Raji (cell line): ENCODE measurements around the gene ANKRD44.

ENCODE experiments used
- POLR2A ChIP-seq: IDR thresholded peaks from 2 replicates; pipeline ENCODE4 v1.6.1; 2011; ENCODE audit warnings: low read depth, low read length, control low read depth; ENCODE audit not compliant: insufficient read depth

Gene ANKRD44

DNA sequence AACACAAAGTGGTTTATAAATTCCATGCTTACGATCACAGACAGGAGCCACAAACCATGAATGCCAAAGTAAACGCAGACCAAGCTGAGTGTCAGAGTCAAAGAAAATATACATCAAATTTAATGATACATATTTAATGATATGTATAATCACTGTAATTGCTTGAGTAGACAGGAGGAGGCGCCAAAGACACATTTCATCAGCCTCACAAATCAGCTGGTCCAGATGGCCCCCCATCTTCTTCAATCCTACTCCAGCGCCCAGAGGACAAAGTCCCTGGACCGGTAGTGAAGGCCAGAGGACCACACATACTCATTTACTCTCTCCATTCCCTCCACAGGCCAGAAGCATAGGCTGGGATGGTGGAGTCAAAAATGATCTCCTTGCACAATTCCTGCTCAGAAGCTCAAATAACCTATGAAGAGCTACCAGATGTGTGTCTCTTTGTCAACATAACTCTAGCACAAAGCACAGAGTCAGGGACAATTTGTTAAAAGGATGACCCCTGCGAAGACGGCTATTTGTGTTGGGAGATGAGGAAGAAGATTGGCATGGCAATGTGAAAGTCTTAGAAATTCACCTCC is 234.7 kb downstream of the ANKRD44 start:
- TF ChIP-seq POLR2A = no peak

DNA sequence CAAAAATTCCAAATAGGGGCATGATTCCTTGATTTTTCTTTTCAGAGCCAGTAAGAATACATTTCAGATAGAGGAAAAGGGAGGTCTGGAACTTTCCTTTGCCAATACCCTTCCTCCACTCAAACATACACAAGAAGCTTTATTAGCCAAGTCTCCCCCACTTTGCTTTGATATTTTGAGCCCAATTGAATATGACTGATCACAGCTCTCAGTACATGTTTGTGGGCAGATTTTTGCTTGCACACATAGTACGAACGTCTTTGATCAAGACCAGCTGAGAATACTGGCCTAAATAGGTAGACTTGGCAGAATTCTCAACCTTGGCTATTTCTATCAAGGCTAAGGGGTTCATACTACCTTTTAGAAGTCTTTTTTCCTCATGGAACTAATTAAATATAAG is 235.3 kb downstream of the ANKRD44 start:
- no peak for TF ChIP-seq POLR2A

DNA sequence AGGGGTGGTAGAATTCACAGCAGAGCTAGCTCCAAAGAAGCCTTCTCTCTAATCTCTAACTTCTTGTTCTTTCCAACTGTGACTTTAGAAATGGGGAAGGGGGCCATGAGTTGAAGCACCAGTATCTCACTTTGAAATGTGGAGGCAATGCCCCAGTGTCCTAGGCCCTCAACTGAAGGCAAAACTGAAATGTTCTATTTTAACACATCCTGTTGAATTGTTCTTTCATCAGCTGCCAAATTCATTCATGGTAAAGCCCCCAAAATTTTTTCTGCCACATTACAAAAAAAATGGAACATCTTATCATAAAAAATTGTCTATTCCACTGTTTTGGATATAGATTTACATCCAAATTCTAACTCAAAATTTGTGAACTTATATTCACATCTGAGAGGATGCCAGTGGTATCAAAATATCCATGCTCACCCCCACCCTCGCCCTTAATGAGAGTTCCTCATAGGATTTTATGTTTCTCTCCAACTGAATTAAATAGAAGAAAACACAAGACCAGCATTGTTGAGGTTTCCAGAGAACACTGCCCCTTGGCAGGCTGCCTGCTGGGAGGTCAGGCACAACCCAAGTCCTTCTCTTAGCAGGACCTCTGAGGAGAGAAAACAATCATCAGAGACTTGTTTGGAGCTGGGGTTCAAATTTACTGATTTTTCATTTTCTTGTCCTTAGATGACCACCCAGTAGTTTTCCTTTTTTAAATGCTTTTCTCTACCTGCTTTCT is 236.7 kb downstream of the ANKRD44 start:
- no peak for TF ChIP-seq POLR2A

DNA sequence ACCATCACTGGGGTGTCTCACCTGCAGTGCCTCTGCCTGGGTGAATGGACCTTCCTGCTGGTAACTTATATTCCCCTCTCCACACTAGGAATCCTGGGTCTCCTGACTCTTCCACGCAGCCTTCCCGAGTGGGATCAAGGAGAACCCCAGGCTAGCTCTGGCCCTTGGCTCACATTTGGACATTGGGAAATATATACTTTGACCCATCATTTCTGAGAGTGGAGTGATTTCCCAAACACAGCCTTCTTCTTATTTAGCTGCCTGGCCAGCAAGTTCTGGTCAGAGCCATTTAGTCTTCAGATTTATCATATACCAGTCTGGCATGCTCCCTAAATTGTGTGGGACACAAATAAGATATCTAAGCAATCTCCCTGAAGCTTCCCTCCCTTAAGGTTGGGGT is 237.3 kb downstream of the ANKRD44 start:
- TF ChIP-seq POLR2A = no peak

DNA sequence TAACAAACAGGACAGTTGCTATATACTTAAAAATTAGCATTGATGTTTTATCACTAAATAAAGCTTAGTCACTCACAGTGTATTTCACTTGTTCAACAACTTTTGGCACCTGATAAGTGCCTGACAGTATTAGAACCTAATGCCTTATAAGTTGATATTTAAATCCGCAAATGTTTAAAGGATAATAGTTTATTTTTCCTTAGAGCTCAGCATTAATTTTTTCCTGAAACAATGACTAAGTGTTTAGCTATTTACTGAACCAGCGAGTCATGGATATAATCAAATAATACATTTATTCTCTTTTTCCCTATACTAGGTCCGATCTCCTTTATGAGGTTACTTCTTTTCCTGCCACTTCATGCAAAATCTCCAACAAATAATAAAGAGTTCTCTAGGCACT is 238.0 kb downstream of the ANKRD44 start:
- no peak for TF ChIP-seq POLR2A

DNA sequence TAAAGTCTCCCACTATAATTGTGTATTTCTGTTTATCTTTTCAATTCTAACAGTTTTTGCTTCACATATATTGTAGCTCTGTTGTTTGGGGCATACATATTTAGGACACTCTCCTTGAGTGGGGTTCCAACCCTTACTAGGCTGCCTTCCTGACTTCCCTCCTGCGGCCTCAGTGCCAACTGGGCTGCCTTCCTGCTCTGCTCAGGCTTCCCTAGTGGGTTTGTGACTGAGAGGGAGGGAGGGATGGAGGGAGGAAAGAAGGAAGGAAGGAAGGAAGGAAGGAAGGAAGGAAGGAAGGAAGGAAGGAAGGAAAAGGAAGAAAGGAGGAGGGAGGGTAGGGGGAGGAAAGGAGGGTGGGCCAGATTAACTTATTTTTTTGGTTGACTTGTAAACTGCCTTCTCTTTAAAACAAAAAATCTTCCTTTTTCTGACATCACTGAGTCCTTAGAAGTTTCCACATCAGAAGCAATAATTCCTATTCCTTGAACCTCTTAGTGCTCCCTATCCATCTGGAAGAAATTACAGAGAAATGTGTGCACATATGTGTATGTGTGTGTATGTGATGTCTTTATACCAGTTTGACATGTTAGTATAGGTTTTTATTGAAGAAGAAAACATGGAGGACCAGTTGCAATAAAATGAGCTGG is 238.7 kb downstream of the ANKRD44 start:
- no peak for TF ChIP-seq POLR2A

DNA sequence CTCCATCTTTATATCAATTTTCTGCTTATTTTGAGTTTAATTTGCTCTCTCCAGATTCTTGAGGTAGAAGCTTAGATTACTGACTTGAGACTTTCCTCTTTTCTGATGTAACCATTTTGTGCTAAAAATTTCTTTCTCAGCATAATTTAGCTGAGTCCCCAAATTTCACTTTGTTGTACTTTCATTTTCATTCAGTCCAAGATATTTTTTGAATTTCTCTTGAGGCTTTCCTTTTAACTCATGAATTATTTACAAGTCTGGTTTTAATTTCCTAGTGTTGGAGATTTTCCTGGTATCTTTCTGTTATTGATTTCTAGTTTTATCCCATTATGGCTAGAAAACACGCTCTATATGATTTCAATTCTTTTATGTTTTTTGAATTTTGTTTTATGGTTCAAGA is 239.4 kb downstream of the ANKRD44 start:
- no peak for TF ChIP-seq POLR2A

DNA sequence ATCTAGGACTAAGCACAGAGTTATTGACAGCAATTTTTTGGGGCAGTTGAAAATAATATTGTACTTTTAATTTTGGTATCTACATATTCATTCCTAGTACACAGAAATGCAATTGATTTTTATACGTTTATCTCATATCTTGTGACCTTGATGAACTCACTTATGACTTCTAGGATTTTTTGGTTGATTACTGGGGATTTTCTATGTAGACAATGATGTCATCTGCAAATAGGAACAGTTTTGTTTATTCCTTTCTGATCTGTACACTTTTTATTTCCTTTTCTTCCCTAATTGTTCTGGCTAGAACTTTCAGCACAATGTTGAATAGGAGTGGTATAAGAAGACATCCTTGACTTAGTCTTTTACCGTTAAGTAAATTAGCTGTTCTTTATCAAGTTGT is 240.6 kb downstream of the ANKRD44 start:
- no peak for TF ChIP-seq POLR2A

DNA sequence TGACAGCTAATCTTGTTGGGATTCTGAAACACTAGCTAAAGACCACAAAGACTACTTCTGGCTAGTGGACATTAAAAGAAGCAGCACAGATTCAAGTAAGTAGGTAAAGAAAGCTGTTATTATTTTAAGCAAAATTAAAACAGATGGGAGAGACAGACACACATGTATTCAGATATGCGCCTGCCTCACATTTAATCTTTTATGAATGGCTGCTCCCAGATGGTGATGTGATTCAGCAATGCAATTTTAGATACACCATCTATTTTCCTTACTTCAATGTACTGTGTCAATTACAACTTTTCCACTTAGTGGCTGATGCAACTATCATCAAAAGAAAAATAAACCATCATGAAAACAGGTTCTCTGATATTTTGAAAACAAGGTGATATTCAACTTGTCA is 251.1 kb downstream of the ANKRD44 start:
- no peak for TF ChIP-seq POLR2A

DNA sequence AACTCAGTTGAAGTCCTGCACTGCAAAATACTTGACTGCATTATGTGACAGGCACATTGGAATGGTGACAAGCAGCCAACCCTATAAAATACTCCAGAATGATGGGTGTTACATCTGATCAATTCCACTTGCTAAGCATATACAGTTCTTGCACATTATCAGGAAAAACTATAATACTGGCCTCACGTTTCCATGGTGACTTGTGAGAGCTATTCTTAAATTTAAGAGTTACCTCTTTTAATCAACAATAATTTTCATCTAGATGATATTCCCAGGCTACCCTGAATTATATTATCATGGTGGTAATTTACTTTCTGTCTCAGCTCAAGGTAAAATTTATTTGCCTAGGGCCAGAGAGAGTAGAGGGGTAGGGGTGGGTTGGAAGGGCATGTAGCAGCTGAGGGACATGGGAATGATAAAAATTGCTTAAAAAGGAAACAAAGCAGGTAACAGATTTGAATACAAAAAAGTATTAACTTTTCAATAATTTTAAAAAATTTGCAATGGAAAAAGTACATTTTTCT is 251.7 kb downstream of the ANKRD44 start:
- TF ChIP-seq POLR2A = no peak

DNA sequence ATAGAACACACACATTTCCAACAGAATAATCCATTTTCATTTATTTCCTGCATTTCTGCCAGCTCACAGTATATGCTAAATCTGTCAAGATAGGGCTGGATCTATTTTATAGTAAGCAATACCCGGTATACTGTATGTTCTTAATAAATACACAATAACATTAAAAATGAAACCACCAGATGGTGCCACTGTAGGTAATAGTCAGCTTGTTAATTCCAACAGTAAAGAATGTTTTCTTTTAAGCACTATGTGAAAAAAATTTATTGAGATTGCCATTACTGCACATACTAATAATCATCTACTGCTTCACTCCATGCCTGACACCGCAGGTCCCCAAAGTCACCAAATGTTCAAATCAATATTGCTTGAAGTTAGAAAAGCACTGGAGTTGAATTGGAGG is 252.6 kb downstream of the ANKRD44 start:
- TF ChIP-seq POLR2A = no peak

DNA sequence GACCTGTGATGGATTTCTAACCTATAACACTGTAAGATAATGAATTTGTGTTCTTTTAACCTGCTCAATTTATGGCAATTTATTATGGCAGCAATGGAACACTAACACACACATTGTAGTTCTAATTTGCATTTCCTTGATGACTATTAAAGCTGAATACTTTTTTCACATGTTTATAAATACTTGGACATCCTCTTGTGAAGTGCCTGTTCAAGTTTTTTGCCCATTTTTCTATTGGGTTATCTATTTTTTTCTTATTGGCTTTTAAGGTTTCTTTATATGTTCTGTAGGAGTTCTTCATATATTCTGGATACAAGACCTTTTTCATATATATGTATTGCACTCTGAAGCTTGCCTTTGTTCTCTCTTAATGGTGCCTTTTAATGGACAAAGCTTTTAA is 255.5 kb downstream of the ANKRD44 start:
- TF ChIP-seq POLR2A = no peak

DNA sequence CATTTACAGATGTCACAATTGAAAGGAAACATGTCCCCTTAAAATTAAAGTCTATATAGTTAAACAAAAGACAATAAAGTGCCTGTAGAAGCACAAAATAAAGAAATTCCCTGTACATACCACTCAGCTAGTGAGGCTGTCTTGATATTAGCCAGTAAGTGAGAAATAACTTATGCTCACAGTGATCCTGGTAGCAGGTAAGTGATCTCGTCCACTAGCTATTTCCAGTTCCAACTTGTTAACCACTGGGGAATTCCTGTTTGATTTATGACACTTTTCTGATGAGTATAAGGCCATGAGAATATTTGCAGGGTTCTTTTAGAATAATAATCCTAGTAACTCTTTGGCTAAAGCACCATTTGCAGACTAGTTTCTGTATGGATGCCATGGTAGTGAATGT is 256.1 kb downstream of the ANKRD44 start:
- no peak for TF ChIP-seq POLR2A

DNA sequence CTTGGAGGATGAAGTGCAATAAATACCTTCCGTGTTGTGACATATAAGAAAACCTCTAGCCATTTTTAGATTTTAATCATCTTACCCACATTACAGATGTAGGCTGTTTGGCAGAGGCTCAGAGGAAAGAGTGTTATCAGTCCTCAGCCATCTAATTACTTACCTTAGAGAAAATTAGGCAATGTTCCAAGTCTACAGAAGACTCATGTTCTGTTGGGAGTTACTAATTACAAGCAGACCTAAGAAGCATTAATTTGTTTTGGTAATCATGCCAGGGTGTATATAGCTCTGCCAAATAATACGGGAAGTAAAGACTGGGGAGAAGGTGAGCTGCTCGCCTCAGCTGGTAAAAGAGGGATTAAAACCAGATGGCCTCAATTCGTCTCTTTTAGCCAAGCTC is 258.2 kb downstream of the ANKRD44 start:
- no peak for TF ChIP-seq POLR2A

DNA sequence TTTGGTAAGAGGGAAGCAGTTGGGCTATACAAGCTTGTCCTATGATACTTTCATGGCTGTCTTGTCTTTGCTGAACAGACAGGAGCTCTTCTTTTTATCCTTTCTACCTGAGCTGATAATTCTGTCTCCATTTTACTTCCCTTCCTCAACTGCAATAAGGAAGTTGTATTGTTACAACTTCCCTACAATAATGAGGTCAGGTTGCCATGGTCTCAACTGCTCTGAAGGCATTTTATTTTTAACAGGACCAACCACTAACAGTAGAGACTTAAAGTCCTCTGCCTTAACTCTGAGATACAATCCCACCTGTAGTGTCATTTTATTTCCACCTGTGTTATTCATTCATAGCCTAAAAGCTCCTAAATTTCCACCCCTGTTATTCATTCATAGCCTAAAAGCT is 265.5 kb downstream of the ANKRD44 start:
- TF ChIP-seq POLR2A = no peak

DNA sequence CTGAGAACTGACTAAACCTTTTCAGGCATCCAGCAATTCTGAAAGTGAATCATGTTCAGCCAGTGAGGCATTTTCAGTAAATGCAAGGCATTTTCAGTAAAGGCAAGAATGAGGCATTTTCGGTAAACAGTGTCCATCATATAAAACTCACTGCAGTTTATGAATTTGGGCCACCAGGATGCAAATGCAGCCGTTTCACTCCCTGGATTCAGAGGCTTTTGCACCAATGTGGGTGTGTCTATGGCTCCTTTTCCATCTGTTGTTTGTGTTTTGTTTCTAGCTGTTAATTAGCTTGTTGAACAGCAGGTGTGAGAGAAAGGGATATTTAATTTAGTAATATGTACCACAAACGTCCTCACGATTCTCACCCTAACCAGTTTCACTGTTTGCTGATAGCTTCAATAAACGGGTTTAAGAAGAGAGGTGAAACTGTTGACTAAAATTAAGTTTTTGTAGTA is 267.8 kb downstream of the ANKRD44 start:
- no peak for TF ChIP-seq POLR2A

DNA sequence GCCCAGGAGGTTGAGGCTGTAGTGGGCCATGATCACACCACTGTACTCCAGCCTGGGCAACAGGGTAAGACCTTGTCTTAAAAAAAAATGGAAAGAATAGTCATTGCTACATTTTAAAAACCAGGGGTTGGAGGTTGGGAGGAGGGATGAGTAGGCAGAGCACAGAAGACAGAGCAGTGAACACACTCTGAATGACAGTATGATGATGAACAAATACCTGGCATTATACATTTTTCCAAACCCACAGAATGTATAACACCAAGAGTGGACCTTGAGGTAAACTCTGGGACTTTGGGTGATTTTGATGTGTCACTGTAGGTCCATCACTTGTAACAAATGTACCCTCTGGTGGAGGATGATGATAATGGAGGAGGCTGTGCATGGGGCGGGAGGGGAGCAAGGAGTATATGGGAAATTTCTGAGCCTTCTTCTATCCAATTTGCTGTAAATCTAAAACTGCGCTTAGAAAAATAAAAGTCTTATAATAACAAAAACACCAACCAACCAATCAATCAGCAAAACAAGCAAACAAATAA is 272.6 kb downstream of the ANKRD44 start:
- TF ChIP-seq POLR2A = no peak

DNA sequence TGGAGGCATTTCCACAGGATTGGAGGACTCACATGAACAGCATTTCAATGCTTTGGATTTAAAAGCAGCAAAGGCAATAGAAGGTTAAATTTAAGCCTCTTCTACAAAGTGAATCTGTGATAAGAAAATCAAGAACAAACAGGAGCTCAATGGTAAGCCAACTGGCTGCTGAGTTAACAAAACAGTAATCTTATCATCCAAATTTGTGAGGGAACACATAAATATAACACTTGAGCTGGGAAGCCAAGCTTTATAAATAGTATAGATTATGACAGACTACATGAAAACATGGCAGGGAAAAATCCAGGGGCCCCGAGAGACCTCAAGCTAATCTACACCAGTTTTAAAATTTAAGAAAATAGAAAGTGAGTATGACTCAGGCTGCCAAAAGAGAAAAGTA is 275.6 kb downstream of the ANKRD44 start:
- no peak for TF ChIP-seq POLR2A
